HuH-7 (cell line): ENCODE measurements around the gene PTPN23.

Experiments
- DNase-seq: peaks from one replicate; pipeline ENCODE4 v3.0.0; 2011; ENCODE audit warnings: low spot score

PTPN23 gene

GRCh38 chr3:47407237-47407636, 26.4 kb downstream of the PTPN23 start:
- DNase-seq, result no peak

DNA sequence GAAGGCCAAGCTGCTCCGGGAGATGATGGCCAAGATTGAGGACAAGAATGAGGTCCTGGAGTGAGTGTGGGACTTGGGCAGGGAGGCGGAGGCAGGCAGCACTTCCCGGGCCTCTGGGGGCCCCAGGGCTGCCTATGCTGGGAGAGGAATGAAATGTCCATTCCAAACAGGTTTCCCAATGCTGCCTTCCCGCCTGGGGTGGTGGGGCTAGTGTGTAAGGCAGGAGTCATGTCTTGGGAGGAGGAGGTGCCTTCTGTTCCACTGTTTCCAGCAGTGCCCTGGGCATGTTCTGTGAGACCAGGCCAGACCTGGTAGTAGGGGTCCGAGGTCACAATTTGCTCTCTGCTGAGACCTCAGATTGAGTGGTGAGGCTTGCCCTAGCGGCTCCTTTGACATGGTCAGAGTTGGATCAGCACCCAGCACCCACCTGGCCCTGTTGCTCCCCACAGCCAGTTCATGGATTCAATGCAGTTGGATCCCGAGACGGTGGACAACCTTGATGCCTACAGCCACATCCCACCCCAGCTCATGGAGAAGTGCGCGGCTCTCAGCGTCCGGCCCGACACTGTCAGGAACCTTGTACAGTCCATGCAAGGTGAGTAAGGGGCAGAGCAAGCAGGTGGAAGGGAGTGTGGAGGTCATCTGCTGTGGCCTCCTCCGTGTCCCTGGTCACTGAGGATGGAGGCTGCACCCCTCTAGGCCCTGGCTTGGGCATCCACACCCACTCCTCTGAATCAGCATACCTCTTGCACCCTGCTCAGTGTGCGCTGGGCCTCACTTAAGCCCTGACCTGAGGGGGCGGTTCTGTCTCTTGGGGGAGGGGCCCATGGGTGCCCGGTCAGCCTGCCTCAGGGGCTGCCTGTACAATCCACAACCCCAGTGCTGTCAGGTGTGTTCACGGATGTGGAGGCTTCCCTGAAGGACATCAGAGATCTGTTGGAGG, 27.3 kb downstream of the PTPN23 start:
- DNase-seq, result no peak

DNA sequence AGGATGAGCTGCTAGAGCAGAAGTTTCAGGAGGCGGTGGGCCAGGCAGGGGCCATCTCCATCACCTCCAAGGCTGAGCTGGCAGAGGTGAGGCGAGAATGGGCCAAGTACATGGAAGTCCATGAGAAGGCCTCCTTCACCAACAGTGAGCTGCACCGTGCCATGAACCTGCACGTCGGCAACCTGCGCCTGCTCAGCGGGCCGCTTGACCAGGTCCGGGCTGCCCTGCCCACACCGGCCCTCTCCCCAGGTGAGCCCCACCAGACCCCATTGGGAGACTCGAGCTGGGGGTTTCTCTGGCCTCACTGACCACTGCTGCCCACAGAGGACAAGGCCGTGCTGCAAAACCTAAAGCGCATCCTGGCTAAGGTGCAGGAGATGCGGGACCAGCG, 28.0 kb downstream of the PTPN23 start:
- DNase-seq, result no peak

- DNase-seq, result no peak
Measured at GRCh38 chr3:47409284-47409683, 28.5 kb downstream of the PTPN23 start.

DNA sequence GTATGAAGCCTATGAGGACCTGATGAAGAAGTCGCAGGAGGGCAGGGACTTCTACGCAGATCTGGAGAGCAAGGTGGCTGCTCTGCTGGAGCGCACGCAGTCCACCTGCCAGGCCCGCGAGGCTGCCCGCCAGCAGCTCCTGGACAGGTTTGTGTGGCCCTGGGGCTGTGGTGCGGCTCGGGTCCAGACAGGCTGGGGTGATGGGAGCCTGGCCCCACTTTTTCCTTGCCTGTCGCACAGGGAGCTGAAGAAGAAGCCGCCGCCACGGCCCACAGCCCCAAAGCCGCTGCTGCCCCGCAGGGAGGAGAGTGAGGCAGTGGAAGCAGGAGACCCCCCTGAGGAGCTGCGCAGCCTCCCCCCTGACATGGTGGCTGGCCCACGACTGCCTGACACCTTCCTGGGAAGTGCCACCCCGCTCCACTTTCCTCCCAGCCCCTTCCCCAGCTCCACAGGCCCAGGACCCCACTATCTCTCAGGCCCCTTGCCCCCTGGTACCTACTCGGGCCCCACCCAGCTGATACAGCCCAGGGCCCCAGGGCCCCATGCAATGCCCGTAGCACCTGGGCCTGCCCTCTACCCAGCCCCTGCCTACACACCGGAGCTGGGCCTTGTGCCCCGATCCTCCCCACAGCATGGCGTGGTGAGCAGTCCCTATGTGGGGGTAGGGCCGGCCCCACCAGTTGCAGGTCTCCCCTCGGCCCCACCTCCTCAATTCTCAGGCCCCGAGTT, 29.0 kb downstream of the PTPN23 start:
- no peak for DNase-seq

- no peak for DNase-seq
Measured at GRCh38 chr3:47410417-47410720, 29.5 kb downstream of the PTPN23 start.

DNA sequence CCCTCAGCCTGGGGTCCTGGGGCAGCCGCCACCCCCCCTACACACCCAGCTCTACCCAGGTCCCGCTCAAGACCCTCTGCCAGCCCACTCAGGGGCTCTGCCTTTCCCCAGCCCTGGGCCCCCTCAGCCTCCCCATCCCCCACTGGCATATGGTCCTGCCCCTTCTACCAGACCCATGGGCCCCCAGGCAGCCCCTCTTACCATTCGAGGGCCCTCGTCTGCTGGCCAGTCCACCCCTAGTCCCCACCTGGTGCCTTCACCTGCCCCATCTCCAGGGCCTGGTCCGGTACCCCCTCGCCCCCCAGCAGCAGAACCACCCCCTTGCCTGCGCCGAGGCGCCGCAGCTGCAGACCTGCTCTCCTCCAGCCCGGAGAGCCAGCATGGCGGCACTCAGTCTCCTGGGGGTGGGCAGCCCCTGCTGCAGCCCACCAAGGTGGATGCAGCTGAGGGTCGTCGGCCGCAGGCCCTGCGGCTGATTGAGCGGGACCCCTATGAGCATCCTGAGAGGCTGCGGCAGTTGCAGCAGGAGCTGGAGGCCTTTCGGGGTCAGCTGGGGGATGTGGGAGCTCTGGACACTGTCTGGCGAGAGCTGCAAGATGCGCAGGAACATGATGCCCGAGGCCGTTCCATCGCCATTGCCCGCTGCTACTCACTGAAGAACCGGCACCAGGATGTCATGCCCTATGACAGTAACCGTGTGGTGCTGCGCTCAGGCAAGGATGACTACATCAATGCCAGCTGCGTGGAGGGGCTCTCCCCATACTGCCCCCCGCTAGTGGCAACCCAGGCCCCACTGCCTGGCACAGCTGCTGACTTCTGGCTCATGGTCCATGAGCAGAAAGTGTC, 30.2 kb downstream of the PTPN23 start:
- no peak for DNase-seq

DNA sequence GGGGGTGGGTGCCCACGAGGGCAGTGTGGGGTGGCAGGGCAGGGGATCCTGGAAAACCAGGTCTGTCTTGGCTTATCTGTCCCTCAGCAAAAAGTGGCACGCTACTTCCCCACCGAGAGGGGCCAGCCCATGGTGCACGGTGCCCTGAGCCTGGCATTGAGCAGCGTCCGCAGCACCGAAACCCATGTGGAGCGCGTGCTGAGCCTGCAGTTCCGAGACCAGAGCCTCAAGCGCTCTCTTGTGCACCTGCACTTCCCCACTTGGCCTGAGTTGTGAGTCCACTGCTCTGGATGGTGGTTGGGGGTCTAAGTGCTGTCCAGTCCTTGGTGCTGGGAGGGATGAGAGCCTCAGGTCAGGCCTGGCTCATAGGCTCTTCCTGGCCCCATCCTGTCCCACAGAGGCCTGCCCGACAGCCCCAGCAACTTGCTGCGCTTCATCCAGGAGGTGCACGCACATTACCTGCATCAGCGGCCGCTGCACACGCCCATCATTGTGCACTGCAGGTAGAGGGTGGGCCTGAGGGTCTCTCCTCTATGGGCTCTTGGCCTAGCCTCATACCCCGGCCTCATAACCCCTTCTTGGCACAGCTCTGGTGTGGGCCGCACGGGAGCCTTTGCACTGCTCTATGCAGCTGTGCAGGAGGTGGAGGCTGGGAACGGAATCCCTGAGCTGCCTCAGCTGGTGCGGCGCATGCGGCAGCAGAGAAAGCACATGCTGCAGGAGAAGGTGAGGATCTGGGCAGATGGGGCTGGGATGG, 31.1 kb downstream of the PTPN23 start:
- no peak for DNase-seq

GRCh38 chr3:47412453-47412756, 31.6 kb downstream of the PTPN23 start:
- DNase-seq, result no peak

- no peak for DNase-seq
Measured at GRCh38 chr3:47412842-47413520, 32.2 kb downstream of the PTPN23 start.

DNA sequence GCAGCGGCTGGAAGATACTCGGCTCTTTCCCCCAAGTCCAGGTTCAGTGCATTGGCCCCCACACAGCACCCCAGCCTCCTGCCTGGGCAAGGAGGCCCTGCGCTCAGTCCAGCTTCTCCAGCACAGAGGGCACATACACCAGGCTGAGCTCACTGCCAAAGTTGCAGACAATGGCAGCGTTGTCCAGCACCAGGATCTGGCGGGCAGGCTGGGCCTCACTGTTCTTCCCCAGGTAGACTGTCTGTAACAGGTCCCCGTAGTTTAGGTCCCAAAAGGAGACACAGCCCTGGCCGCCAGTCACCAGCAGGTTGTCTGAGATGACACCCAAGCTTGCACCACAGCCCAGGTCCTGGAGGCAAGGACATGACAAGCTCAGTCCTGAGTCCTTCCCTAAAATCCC, 32.9 kb downstream of the PTPN23 start:
- no peak for DNase-seq

DNA sequence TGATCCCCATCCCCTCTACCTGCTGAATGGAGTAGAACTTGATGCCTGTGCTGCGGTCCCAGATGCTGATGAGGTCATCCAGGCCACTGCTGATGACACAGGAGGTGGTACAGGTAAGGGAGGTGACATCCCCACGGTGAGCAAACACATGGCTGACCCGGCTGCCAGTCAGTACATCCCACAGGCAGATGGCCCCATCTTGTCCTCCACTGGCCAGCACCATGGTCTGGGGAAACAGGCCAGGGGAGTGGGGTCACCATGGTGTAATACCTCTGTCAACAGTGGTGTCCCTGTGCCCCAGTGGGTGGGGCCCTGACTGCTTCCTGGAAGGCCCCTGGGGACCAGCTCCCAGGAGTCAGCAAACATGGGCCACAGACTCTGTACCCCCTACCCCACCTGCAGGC, 33.3 kb downstream of the PTPN23 start:
- DNase-seq, result no peak

- no peak for DNase-seq
Measured at GRCh38 chr3:47414666-47415587, 34.1 kb downstream of the PTPN23 start.

DNA sequence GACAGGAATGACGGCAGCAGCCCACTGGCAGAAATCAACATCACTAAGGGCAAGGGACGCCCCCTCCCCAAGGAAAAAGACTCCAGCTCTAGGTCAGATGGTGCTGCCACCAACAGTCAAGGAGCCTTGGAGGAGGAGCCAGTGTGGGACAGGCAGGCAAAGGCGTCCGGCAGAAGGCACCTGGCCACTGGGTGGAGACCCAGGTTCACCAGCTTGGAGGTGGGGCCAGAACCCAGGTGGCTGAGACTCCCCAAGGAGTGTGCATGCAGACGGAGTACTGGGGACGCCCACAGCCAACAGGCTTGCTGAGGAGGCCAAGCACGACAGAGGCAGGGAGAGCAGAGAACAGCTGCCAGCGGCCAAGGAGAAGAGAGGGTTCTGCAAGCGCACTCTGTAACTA, 35.2 kb downstream of the PTPN23 start:
- no peak for DNase-seq

GRCh38 chr3:47418167-47419082, 37.6 kb downstream of the PTPN23 start:
- no peak for DNase-seq

- DNase-seq, result no peak
Measured at GRCh38 chr3:47419083-47420043, 38.5 kb downstream of the PTPN23 start.

DNA sequence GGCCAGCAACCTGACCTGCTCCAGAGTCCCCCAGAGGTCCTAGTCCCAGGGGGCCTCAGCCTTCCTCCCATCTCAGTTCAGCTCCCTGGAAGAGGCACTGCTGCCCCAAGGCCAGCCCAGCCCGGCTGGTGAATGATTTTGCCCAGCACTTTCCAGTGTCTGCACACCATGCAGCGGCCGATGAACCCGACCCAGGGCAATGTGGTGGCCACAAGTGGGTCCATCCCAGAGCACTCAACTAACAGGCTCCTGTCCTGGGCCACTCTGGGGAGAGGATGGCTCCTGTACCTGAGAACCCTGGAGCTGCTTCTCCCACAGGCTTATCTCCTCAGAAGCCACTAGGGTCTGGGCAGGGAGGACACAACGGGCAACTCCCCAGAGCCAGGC, 39.2 kb downstream of the PTPN23 start:
- no peak for DNase-seq
